Cardiac septum (tissue), 1 donor: ENCODE results near the gene ARHGDIG. TPM values are rescaled to one million over a fixed set of nuclear protein-coding genes. Genes with fewer than 3 reads are reported as not detected.
"Not testable (repeated sequence)": the region's sequence is repeated elsewhere in the genome, so short reads cannot be mapped to it uniquely, and the experiment has no call there.

Source experiments
- DNase-seq: peaks from one replicate; pipeline ENCODE4 v3.0.0-alpha.2; 2020; ENCODE audit warnings: low spot score
- intact Hi-C: fragments of 100-400 bp; cut with DNase I; formaldehyde crosslinking; loops from one replicate; pipeline ENCODE4 v1.14.0; 2022
- total RNA-seq: library from RNA; stranded (reverse); fragmentation: NEBNext Ultra II Directional; extraction: Animal tissue kit (Norgen Biotek cat#: 25700); gene quantifications from one replicate; pipeline ENCODE4 v1.2.1, GENCODE V29; 2021
- donor health status: DM: no; HTN: no; CAD: no.

ARHGDIG gene
- total RNA-seq, 1 donor from 2014 or later, result 2.8 TPM

GRCh38 chr16:318628-319027 lies 38.2 kb downstream of the ARHGDIG start:
- no peak for DNase-seq
- intact Hi-C loops, result no loop called here

- no peak for DNase-seq
- intact Hi-C loops, result no loop called here
Measured at GRCh38 chr16:320206-320605, 39.8 kb downstream of the ARHGDIG start.

- no peak for DNase-seq
- intact Hi-C loops, result no loop called here
Measured at GRCh38 chr16:321532-321931, 41.1 kb downstream of the ARHGDIG start.

GRCh38 chr16:322476-323143 lies 42.2 kb downstream of the ARHGDIG start:
- no peak for DNase-seq
- intact Hi-C loops, result no loop called here

- intact Hi-C loops, result no loop called here
- DNase-seq, result no peak
Measured at GRCh38 chr16:324201-324450, 43.7 kb downstream of the ARHGDIG start.

GRCh38 chr16:324451-325334 lies 44.3 kb downstream of the ARHGDIG start:
- DNase-seq, result no peak
- intact Hi-C loops, result no loop called here

- intact Hi-C loops, result no loop called here
- DNase-seq, result no peak
Measured at GRCh38 chr16:325375-326145, 45.2 kb downstream of the ARHGDIG start.

- intact Hi-C loops, result no loop called here
- no peak for DNase-seq
Measured at GRCh38 chr16:330741-331140, 50.4 kb downstream of the ARHGDIG start.

- intact Hi-C loops, DNase-seq: not testable (repeated sequence)
Measured at GRCh38 chr16:331181-331814, 50.9 kb downstream of the ARHGDIG start.

Other genes with a start within 250 kb of the ARHGDIG start
- 9.2 TPM for gene POLR3K, start 227.0 kb upstream of the ARHGDIG start, total RNA-seq
- 45.6 TPM for gene SNRNP25, start 226.8 kb upstream of the ARHGDIG start, total RNA-seq
- 31.4 TPM for gene RHBDF1, start 208.0 kb upstream of the ARHGDIG start, total RNA-seq
- 33.6 TPM for gene MPG, start 202.4 kb upstream of the ARHGDIG start, total RNA-seq
- 24.0 TPM for gene NPRL3, start 141.9 kb upstream of the ARHGDIG start, total RNA-seq
- gene HBZ, start 127.9 kb upstream of the ARHGDIG start, total RNA-seq, result not detected
- gene HBM, start 114.6 kb upstream of the ARHGDIG start, total RNA-seq, result 1.2 TPM
- 487 TPM for gene HBA2, start 107.7 kb upstream of the ARHGDIG start, total RNA-seq
- 780 TPM for gene HBA1, start 103.9 kb upstream of the ARHGDIG start, total RNA-seq
- gene HBQ1, start 100.1 kb upstream of the ARHGDIG start, total RNA-seq, result not detected
- gene LUC7L, start 51.1 kb upstream of the ARHGDIG start, total RNA-seq, result 30.9 TPM
- gene FAM234A, start 45.8 kb upstream of the ARHGDIG start, total RNA-seq, result 137 TPM
- gene RGS11, start 4.6 kb upstream of the ARHGDIG start, total RNA-seq, result 31.4 TPM
- gene PDIA2, start 2.6 kb downstream of the ARHGDIG start, total RNA-seq, result 0.81 TPM
- gene AXIN1, start 72.1 kb downstream of the ARHGDIG start, total RNA-seq, result 13.5 TPM
- gene MRPL28, start 89.9 kb downstream of the ARHGDIG start, total RNA-seq, result 60.1 TPM
- 42.8 TPM for gene PGAP6, start 101.4 kb downstream of the ARHGDIG start, total RNA-seq
- gene NME4, start 116.6 kb downstream of the ARHGDIG start, total RNA-seq, result 65.0 TPM
- 11.6 TPM for gene DECR2, start 121.3 kb downstream of the ARHGDIG start, total RNA-seq
- 52.2 TPM for gene RAB11FIP3, start 145.1 kb downstream of the ARHGDIG start, total RNA-seq
- gene CAPN15, start 247.1 kb downstream of the ARHGDIG start, total RNA-seq, result 18.5 TPM